GM12872 (cell line): ENCODE data around the gene POLR3K.
A peak's percentile ranks its signal among the peaks of the same experiment; 100 is the strongest.

Experiments
- TF ChIP-seq, protein P1 (sequence below): IDR thresholded peaks from 3 replicates; pipeline ENCODE4 v1.5.1; 2011; ENCODE audit warnings: low read depth, mild to moderate bottlenecking, low read length, moderate library complexity; ENCODE audit not compliant: insufficient read depth

Gene POLR3K

DNA sequence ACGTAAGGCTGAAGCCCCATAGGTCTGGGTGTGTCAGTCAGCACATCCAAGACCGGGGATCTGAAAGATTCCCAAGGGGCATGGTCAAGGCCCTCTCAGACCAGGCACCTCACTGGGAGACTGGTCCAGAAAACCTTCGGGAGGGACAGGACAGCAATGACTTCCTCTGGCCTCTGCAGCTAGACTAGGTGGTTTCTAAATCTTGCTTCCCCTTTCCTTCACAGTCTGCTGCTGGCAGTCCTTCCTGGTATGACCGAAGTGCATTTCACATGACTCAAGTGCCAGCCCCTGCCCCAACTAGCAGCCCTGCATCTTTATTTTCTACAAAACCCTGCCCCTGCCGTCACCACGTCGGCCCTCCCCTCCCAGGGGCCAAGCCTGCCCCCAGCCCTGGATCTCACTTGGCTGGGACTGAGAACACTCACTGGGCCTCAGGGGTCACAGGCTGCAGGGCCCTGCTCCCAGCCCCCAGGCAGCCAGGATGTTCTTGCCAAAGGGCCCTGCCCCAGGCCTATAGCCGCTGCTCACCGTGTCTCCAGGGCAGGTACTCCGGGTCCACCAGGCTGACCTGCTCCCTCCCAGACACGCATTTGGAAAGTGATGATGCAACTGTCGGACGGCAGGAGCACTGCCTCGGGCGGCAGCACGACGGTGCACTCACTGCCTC, 18.3 kb downstream of the POLR3K start:
- TF ChIP-seq, protein P1, sequence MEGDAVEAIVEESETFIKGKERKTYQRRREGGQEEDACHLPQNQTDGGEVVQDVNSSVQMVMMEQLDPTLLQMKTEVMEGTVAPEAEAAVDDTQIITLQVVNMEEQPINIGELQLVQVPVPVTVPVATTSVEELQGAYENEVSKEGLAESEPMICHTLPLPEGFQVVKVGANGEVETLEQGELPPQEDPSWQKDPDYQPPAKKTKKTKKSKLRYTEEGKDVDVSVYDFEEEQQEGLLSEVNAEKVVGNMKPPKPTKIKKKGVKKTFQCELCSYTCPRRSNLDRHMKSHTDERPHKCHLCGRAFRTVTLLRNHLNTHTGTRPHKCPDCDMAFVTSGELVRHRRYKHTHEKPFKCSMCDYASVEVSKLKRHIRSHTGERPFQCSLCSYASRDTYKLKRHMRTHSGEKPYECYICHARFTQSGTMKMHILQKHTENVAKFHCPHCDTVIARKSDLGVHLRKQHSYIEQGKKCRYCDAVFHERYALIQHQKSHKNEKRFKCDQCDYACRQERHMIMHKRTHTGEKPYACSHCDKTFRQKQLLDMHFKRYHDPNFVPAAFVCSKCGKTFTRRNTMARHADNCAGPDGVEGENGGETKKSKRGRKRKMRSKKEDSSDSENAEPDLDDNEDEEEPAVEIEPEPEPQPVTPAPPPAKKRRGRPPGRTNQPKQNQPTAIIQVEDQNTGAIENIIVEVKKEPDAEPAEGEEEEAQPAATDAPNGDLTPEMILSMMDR, result no peak

GRCh38 chr16:34648-34987, 18.8 kb downstream of the POLR3K start:
- TF ChIP-seq, protein P1, result no peak

DNA sequence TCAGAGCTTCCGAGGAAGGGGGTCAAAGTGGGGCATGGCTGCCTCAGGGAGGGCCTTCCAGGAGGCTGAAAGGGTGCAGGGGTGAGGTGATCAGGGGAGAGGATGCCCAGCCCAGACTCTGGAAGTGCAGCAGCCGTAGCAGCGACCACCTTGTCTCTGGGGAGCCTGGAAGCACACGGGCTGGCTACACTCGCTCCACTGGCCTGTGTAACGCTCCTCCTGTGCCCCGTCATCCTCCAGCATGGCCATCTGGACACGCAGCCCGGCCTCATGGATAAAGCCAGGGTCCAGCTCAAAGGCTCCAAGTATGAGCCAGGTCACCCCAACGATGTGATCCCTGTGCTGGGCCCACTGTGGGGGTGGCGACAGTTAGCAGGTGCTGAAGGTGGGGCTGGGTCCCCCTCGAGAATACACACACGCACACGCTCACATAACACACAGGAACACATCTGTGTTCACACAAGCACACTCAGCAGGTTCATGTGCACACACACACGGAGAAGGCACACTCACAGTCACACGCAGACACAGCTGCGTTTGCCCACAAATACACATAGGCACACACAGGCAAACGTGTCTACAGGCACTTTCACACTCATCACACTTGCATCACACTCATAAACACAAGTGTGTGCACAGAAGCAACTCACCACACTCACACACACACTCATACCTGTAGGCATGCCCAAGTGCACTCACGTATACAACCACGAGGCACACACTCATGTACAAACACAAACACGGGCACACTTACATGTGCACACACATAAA, 19.3 kb downstream of the POLR3K start:
- TF ChIP-seq, protein P1, result no peak

- TF ChIP-seq, protein P1, result peak; percentile 70
Observed at GRCh38 chr16:10772-11171, 42.6 kb downstream of the POLR3K start.

DNA sequence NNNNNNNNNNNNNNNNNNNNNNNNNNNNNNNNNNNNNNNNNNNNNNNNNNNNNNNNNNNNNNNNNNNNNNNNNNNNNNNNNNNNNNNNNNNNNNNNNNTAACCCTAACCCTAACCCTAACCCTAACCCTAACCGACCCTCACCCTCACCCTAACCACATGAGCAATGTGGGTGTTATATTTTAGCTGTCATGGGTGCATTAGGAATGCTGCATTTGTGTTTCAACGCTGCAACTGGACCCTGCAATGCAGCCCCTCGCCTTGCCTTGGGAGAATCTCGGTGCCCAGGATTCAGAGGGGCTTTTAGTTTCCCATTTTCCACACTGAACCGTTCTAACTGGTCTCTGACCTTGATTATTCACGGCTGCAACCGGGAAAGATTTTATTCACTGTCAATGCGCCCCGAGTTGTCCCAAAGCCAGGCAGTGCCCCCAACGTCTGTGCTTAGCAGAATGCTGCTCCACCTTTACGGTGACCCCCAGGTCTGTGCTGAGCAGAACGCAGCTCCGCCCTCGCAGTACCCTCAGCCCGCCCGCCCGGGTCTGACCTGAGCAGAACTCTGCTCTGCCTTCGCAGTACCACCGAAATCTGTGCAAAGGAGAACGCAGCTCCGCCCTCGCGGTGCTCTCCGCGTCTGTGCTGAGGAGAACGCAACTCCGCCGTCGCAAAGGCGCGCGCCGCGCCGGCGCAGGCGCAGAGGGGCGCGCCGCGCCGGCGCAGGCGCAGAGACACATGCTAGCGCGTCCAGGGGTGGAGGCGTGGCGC, 43.3 kb downstream of the POLR3K start:
- TF ChIP-seq, protein P1, result no peak
